ENCODE data around the gene BRIP1.

BRIP1 gene

DNA sequence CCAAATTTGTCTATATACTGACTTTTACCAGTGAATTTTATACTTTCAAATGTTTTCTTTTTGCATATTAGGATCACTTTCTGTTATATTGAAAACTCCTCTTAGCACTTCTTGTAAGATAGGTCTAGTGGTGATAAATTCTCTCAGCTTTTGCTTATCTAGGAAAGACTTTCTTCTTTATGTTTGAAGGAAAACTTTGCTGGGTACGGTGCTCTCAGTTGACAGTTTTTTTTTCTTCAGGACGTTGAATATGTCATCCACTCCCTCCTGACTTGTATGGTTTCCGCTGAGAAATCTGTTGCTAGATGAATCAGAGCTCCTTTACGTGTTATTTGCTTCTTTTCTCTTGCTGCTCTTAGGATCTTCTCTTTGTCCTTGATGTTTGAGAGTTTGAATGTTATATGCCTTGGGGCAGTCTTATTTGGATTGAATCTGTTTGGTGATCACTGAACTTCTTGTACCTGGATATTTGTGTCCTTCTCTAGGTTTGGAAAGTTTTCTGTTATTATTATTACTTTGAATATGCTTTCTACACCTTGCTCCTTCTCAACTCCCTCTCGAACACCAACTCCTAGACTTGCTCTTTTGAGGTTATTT lies 228.3 kb downstream of the BRIP1 start:
- ATAC-seq (no peak), DNase-seq (no peak)
- H3K4me1 Mint-ChIP-seq = no peaks in the 10 kb centered on the region
- H3K27ac Mint-ChIP-seq = no peak overlapping the region
- H3K4me3 Mint-ChIP-seq = no peak overlapping the region
- H3K27me3 Mint-ChIP-seq = peaks cover 91% of the 10 kb centered on the region
- peaks cover 0 to 10% of the 10 kb centered on the region in 2 donors for H3K9me3 Mint-ChIP-seq

DNA sequence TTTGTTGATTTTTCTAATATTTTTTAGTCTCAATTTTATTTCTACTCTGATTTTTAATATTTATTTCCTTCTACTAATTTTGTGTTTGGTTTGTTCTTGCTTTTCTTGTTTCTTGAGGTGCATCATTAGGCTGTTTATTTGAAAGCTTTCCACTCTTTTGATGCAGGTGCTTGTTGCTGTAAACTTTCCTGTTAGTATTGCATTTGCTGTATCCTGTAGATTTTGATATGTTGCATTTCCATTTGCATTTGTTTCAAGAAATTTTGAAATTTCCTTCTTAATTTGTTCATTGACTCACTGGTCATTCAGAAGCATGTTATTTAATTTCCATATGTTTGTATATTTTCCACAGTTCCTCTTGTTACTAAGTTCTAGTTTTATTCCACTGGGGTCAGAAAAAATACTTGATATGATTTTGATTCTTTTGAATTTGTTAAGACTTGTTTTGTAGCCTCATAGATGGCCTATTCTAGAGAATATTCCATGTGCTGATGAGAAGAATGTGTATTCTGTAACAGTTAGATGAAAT lies 229.3 kb downstream of the BRIP1 start:
- peaks cover 82% of the 10 kb centered on the region for H3K27me3 Mint-ChIP-seq
- H3K9me3 Mint-ChIP-seq = peaks cover 0 to 10% of the 10 kb centered on the region in 2 donors
- ATAC-seq (no peak), DNase-seq (no peak)
- no peak overlapping the region for H3K4me3 Mint-ChIP-seq
- no peaks in the 10 kb centered on the region for H3K4me1 Mint-ChIP-seq
- H3K27ac Mint-ChIP-seq = no peak overlapping the region

DNA sequence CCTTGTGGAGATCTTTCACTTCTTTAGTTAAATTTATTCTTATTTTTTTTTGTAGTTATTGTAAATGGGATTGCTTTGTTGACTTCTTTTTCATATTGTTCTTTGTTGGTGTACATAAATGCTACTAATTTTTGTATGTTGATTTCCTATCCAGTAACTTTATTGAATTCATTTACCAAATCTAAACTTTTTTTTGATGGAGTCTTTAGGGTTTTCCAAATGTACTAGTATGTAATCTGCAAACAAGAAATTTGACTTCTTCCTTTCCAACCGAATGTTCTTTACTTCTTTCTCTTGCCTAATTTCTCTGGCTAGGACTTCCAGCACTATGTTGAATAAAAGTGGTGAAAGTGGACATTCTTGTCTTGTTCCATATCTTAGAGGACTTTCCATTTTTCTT lies 230.5 kb downstream of the BRIP1 start:
- Mint-ChIP-seq H3K27ac (no peak overlapping the region), H3K4me1 (no peaks in the 10 kb centered on the region), H3K4me3 (no peak overlapping the region), H3K9me3 (peaks cover 0 to 10% of the 10 kb centered on the region in 2 donors), H3K27me3 (peaks cover 69% of the 10 kb centered on the region)
- ATAC-seq (no peak), DNase-seq (no peak)

DNA sequence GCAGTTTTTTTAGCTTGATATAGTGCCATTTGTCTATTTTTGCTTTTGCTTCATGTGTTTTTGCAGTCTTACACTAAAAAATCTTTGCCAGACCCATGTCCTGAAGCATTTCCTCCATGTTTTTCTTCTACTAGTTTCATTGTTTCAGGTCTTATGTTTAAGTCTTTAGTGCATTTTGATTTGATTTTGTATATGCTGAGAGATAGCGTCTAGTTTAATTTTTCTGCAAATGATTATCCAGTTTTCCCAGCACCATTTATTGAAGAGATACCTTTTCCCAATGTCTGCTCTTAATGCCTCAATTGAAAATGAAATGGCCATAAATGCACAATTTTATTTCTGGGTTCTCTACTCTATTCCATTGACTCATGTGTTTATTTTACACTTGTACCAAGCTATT lies 231.5 kb downstream of the BRIP1 start:
- Mint-ChIP-seq H3K9me3 (peaks cover 0 to 10% of the 10 kb centered on the region in 2 donors), H3K27me3 (peaks cover 67% of the 10 kb centered on the region), H3K4me1 (no peaks in the 10 kb centered on the region), H3K4me3 (no peak overlapping the region), H3K27ac (no peak overlapping the region)
- ATAC-seq (no peak), DNase-seq (no peak)
